ENCODE data around the gene RNF44. TPM values are rescaled to one million over a fixed set of nuclear protein-coding genes. Genes with fewer than 3 reads are reported as not detected.

Gene RNF44
- total RNA-seq, 1 experiment from 2014 or later, result 58.4 TPM

GRCh38 chr5:176575066-176575465, 37.9 kb upstream of the RNF44 start:
- BruUV-seq (replicated peaks), result no TSS peak
- ChIA-PET POLR2A (no interaction called here), CTCF (interaction anchor here (1.0 kb wide), 1 partner anchor 86 kb away, joined by 4 read pairs; no protein-coding TSS in a partner anchor), RAD21 (ENCODE audit: low non-redundant PET in 1 of 2, low total read pairs in 2 of 2, uncharacterized antibody in 2 of 2, unreplicated experiment in 2 of 2) (no interaction called here)
- Histone ChIP-seq H3K9ac (ENCODE audit: low read length) (no peak overlapping the region), H3K4me1 (ENCODE audit: control insufficient read depth in 1 of 2, insufficient read depth in 2 of 2, low read length in 2 of 2) (peaks cover 0 to 18% of the 10 kb centered on the region in 2 experiments; a peak in 2 of 4 replicates), H4K20me1 (ENCODE audit: insufficient read depth) (no peaks in the 10 kb centered on the region), H3K27me3 (ENCODE audit: insufficient read depth, low read length) (no peaks in the 10 kb centered on the region), H3K4me3 (replicated peaks in 1 of 2; ENCODE audit: low read depth in 1 of 2, low read length in 2 of 2) (no peak overlapping the region), H2AFZ (ENCODE audit: low read depth, low read length, poor library complexity, severe bottlenecking) (no peak overlapping the region), H3K9me2 (ENCODE audit: insufficient read depth) (no peaks in the 10 kb centered on the region), H3K9me3 (ENCODE audit: control insufficient read depth in 1 of 2, insufficient read depth in 1 of 2, low read depth in 1 of 2, low read length in 2 of 2) (no peaks in the 10 kb centered on the region), H3K4me2 (ENCODE audit: low read length) (no peak overlapping the region), H3K79me2 (ENCODE audit: insufficient read depth, low read length) (no peaks in the 10 kb centered on the region), H3K36me3 (ENCODE audit: control insufficient read depth in 1 of 2, insufficient read depth in 2 of 2, low read length in 2 of 2) (no peaks in the 10 kb centered on the region), H3K27ac (ENCODE audit: low read depth, low read length) (no peak overlapping the region)
- DNase-seq (ENCODE audit: low read depth, low spot score) (no peak), ATAC-seq (no peak)
- TF ChIP-seq POLR2AphosphoS5 (IDR thresholded peaks at IDR 0.05; ENCODE audit: low read depth, low read length), result no peak
- no peak for TF ChIP-seq CBX3 (IDR thresholded peaks at IDR 0.05; ENCODE audit: low read depth)
- TF ChIP-seq SP1 (IDR thresholded peaks at IDR 0.05; ENCODE audit: low read depth), result no peak
- TF ChIP-seq, protein P1, sequence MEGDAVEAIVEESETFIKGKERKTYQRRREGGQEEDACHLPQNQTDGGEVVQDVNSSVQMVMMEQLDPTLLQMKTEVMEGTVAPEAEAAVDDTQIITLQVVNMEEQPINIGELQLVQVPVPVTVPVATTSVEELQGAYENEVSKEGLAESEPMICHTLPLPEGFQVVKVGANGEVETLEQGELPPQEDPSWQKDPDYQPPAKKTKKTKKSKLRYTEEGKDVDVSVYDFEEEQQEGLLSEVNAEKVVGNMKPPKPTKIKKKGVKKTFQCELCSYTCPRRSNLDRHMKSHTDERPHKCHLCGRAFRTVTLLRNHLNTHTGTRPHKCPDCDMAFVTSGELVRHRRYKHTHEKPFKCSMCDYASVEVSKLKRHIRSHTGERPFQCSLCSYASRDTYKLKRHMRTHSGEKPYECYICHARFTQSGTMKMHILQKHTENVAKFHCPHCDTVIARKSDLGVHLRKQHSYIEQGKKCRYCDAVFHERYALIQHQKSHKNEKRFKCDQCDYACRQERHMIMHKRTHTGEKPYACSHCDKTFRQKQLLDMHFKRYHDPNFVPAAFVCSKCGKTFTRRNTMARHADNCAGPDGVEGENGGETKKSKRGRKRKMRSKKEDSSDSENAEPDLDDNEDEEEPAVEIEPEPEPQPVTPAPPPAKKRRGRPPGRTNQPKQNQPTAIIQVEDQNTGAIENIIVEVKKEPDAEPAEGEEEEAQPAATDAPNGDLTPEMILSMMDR (IDR thresholded peaks at IDR 0.05 in 2 of 3, conservative IDR thresholded peaks at IDR 0.05 in 1 of 3; ENCODE audit: borderline replicate concordance in 1 of 3, insufficient read depth in 1 of 3, low read depth in 2 of 3, low read length in 2 of 3), result no peak
- TF ChIP-seq, protein P2, sequence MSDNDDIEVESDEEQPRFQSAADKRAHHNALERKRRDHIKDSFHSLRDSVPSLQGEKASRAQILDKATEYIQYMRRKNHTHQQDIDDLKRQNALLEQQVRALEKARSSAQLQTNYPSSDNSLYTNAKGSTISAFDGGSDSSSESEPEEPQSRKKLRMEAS (IDR thresholded peaks at IDR 0.05), result no peak
- TF ChIP-seq POLR2A (IDR thresholded peaks at IDR 0.05; ENCODE audit: borderline replicate concordance, extremely low read depth, insufficient read depth, insufficient read length), result no peak
- TF ChIP-seq ZNF274 (IDR thresholded peaks at IDR 0.05; ENCODE audit: low read depth, low read length), result no peak
- no peak for TF ChIP-seq EGR1 (IDR thresholded peaks at IDR 0.05; ENCODE audit: low read depth)
- intact Hi-C loops (cut with micrococcal nuclease), result no loop called here

DNA sequence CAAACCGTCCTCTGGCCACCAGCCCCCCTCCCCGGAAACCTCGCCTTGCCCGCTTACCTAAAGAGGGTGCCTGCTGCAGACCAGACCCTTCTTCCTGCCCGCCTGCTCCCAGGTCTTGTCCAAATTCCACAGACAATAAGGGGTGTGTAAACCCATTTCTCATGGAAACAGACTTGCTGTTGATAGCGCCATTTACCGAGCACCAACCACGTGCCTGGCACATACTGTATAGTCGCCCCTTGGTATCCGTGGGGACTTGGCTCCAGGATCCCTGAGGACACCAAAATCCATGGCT, 37.0 kb upstream of the RNF44 start:
- ATAC-seq, result no peak
- Histone ChIP-seq H3K36me3 (ENCODE audit: control insufficient read depth in 1 of 2, insufficient read depth in 2 of 2, low read length in 2 of 2) (no peaks in the 10 kb centered on the region), H3K9ac (ENCODE audit: low read length) (no peak overlapping the region), H3K9me3 (ENCODE audit: control insufficient read depth in 1 of 2, insufficient read depth in 1 of 2, low read depth in 1 of 2, low read length in 2 of 2) (no peaks in the 10 kb centered on the region), H2AFZ (ENCODE audit: low read depth, low read length, poor library complexity, severe bottlenecking) (no peak overlapping the region), H3K9me2 (ENCODE audit: insufficient read depth) (no peaks in the 10 kb centered on the region), H3K27me3 (ENCODE audit: insufficient read depth, low read length) (no peaks in the 10 kb centered on the region), H4K20me1 (ENCODE audit: insufficient read depth) (no peaks in the 10 kb centered on the region), H3K4me3 (replicated peaks in 1 of 2; ENCODE audit: low read depth in 1 of 2, low read length in 2 of 2) (no peak overlapping the region), H3K27ac (ENCODE audit: low read depth, low read length) (no peak overlapping the region), H3K4me1 (ENCODE audit: control insufficient read depth in 1 of 2, insufficient read depth in 2 of 2, low read length in 2 of 2) (peaks cover 0 to 18% of the 10 kb centered on the region in 2 experiments; a peak in 2 of 4 replicates), H3K79me2 (ENCODE audit: insufficient read depth, low read length) (no peaks in the 10 kb centered on the region), H3K4me2 (ENCODE audit: low read length) (peak overlapping the region; percentile 29; the same call in 1 of the 2 replicates)
- TF ChIP-seq ZNF274 (IDR thresholded peaks at IDR 0.05; ENCODE audit: low read depth, low read length) (no peak), POLR2A (IDR thresholded peaks at IDR 0.05; ENCODE audit: borderline replicate concordance, extremely low read depth, insufficient read depth, insufficient read length) (no peak)
- TF ChIP-seq, protein P1 (IDR thresholded peaks at IDR 0.05 in 2 of 3, conservative IDR thresholded peaks at IDR 0.05 in 1 of 3; ENCODE audit: borderline replicate concordance in 1 of 3, insufficient read depth in 1 of 3, low read depth in 2 of 3, low read length in 2 of 3), result peak in 1 of 3 experiments; percentile 2; a peak in 1 of 6 replicates
- no peak for DNase-seq (ENCODE audit: low read depth, low spot score)
- no TSS peak for BruUV-seq (replicated peaks)
- POLR2A ChIA-PET, result no interaction called here
- RAD21 ChIA-PET (ENCODE audit: low non-redundant PET in 1 of 2, low total read pairs in 2 of 2, uncharacterized antibody in 2 of 2, unreplicated experiment in 2 of 2), result no interaction called here
- intact Hi-C loops (cut with micrococcal nuclease), result loop anchor here (1.0 kb wide), 1 partner anchor 45 kb away; no protein-coding TSS in a partner anchor
- CTCF ChIA-PET, result interaction anchor here (1.0 to 1.5 kb wide), 4 partner anchors 11 to 844 kb away, joined by 3 to 4 read pairs (median 3); no protein-coding TSS in a partner anchor
